Parathyroid adenoma (tissue), 2 donors: ENCODE results near the gene CAPN13.

ENCODE experiments used
- H2AFZ ChIP-seq: fragments of 300-600 bp; sonication (generic); one replicate; pipeline ENCODE4 v1.7.0; 2017; ENCODE audit warnings: antibody characterized with exemption, mild to moderate bottlenecking
- H3K27ac ChIP-seq: fragments of 300-600 bp; sonication (generic); one replicate; pipeline ENCODE4 v1.7.0; 2017
- H3K27me3 ChIP-seq: fragments of 300-600 bp; sonication (generic); one replicate; pipeline ENCODE4 v1.7.0; 2017; ENCODE audit warnings: low read length; ENCODE audit not compliant: control insufficient read depth, insufficient read depth
- H3K36me3 ChIP-seq: fragments of 300-600 bp; sonication (generic); one replicate; pipeline ENCODE4 v1.7.0; 2017; ENCODE audit warnings: low read length; ENCODE audit not compliant: control insufficient read depth, insufficient read depth
- H3K4me1 ChIP-seq: fragments of 300-600 bp; sonication (generic); one replicate; pipeline ENCODE4 v1.7.0; 2017; ENCODE audit warnings: control low read depth
- H3K4me2 ChIP-seq: fragments of 300-600 bp; sonication (generic); one replicate; pipeline ENCODE4 v1.7.0; 2017; ENCODE audit warnings: low read length
- H3K4me3 ChIP-seq: fragments of 300-600 bp; sonication (generic); one replicate; pipeline ENCODE4 v1.7.0; 2017; ENCODE audit warnings: low read depth, low read length
- H3K79me2 ChIP-seq: fragments of 300-600 bp; sonication (generic); one replicate; pipeline ENCODE4 v1.7.0; 2017; ENCODE audit warnings: control low read depth
- H3K9ac ChIP-seq: fragments of 300-600 bp; sonication (generic); one replicate; pipeline ENCODE4 v1.7.0; 2017; ENCODE audit warnings: mild to moderate bottlenecking
- H3K9me3 ChIP-seq: fragments of 300-600 bp; sonication (generic); one replicate; pipeline ENCODE4 v1.7.0; 2017; ENCODE audit warnings: low read length; ENCODE audit not compliant: control insufficient read depth
- CTCF ChIP-seq: fragments of 300-600 bp; sonication (generic); IDR thresholded peaks from one replicate; pipeline ENCODE4 v1.7.0; 2017; ENCODE audit warnings: antibody characterized with exemption, mild to moderate bottlenecking
- donor health status: primary hyperparathyroidism.

The CAPN13 gene

GRCh38 chr2:30768036-30768686, 39.1 kb downstream of the CAPN13 start:
- no peaks in the 10 kb centered on the region for H3K27me3 ChIP-seq
- TF ChIP-seq CTCF, result no peak
- no peak overlapping the region for H3K4me2 ChIP-seq
- H3K9me3 ChIP-seq, result no peaks in the 10 kb centered on the region
- no peak overlapping the region for H3K9ac ChIP-seq
- H3K27ac ChIP-seq, result no peak overlapping the region
- H3K4me1 ChIP-seq, result no peaks in the 10 kb centered on the region
- no peak overlapping the region for H3K4me3 ChIP-seq
- no peak overlapping the region for H2AFZ ChIP-seq
- H3K36me3 ChIP-seq, result no peaks in the 10 kb centered on the region
- no peaks in the 10 kb centered on the region for H3K79me2 ChIP-seq

DNA sequence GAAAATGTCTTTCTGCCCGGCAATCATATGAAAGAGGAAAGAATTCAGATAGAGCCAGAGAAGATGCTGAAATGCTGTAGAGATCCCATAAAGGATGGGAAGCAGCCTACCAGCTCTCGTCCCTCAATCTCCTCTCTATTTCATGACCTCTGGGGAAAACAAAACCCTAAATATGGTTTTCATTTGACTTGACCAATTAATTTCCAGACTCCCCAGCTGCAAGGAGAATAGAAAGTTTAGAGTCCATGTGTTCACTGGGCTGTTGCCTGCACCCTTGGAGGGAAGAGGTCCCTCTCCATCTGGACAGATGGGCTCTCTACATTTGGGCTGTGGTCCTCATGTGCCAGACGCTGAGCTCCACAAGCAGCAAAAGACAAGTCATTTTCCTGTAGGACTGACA, 40.6 kb downstream of the CAPN13 start:
- no peak overlapping the region for H3K4me2 ChIP-seq
- H2AFZ ChIP-seq, result no peak overlapping the region
- H3K27ac ChIP-seq, result no peak overlapping the region
- no peaks in the 10 kb centered on the region for H3K9me3 ChIP-seq
- H3K79me2 ChIP-seq, result no peaks in the 10 kb centered on the region
- no peaks in the 10 kb centered on the region for H3K4me1 ChIP-seq
- TF ChIP-seq CTCF, result no peak
- no peak overlapping the region for H3K9ac ChIP-seq
- no peak overlapping the region for H3K4me3 ChIP-seq
- no peaks in the 10 kb centered on the region for H3K27me3 ChIP-seq
- no peaks in the 10 kb centered on the region for H3K36me3 ChIP-seq

- H2AFZ ChIP-seq, result no peak overlapping the region
- H3K27ac ChIP-seq, result no peak overlapping the region
- H3K4me2 ChIP-seq, result no peak overlapping the region
- H3K4me3 ChIP-seq, result no peak overlapping the region
- no peaks in the 10 kb centered on the region for H3K27me3 ChIP-seq
- no peak for TF ChIP-seq CTCF
- H3K36me3 ChIP-seq, result no peaks in the 10 kb centered on the region
- no peaks in the 10 kb centered on the region for H3K9me3 ChIP-seq
- no peak overlapping the region for H3K9ac ChIP-seq
- H3K4me1 ChIP-seq, result no peaks in the 10 kb centered on the region
- no peaks in the 10 kb centered on the region for H3K79me2 ChIP-seq
Observed at GRCh38 chr2:30765876-30766470, 41.3 kb downstream of the CAPN13 start.

GRCh38 chr2:30765191-30765590, 42.1 kb downstream of the CAPN13 start:
- Histone ChIP-seq H2AFZ (no peak overlapping the region), H3K27me3 (no peaks in the 10 kb centered on the region), H3K4me1 (no peaks in the 10 kb centered on the region), H3K79me2 (no peaks in the 10 kb centered on the region), H3K4me2 (no peak overlapping the region), H3K27ac (no peak overlapping the region), H3K9ac (no peak overlapping the region), H3K4me3 (no peak overlapping the region), H3K36me3 (no peaks in the 10 kb centered on the region), H3K9me3 (no peaks in the 10 kb centered on the region)
- TF ChIP-seq CTCF, result no peak
